Bronchial epithelial cell (primary cell): ENCODE results near the gene MIS18A. TPM values are rescaled to one million over a fixed set of nuclear protein-coding genes. Genes with fewer than 3 reads are reported as not detected.

Experiments
- DNase-seq: peaks from one replicate; pipeline ENCODE4 v3.0.0-alpha.2; 2010; ENCODE audit warnings: low read depth
- FAIRE-seq: peaks from 2 replicates; lab custom pipeline; 2011; peaks lifted over from hg19 to GRCh38; lab: Jason Lieb, UNC
- H3K27me3 ChIP-seq: 2 replicates; pipeline ENCODE4 v1.5.1; 2011; ENCODE audit warnings: low read length; ENCODE audit not compliant: control insufficient read depth, insufficient read depth
- H3K36me3 ChIP-seq: 2 replicates; pipeline ENCODE4 v1.5.1; 2011; ENCODE audit warnings: low read length; ENCODE audit not compliant: control insufficient read depth, insufficient read depth
- H3K4me3 ChIP-seq: 2 replicates; pipeline ENCODE4 v1.5.1; 2011; ENCODE audit warnings: mild to moderate bottlenecking, low read depth, low read length, control low read depth
- CTCF ChIP-seq: IDR thresholded peaks from 2 replicates; pipeline ENCODE4 v1.5.1; 2011; ENCODE audit warnings: mild to moderate bottlenecking, moderate library complexity, low read length, control low read depth, inconsistent platforms; ENCODE audit not compliant: insufficient read depth, severe bottlenecking
- total RNA-seq: library from RNA; depleted of rRNA; stranded (reverse); fragments of >200 nt; gene quantifications from 2 replicates; pipeline ENCODE4 v1.2.1, GENCODE V29; 2014

MIS18A gene
- total RNA-seq, 1 donor from 2014 or later, result 4.2 TPM

- FAIRE-seq (no peak), DNase-seq (no peak)
- Histone ChIP-seq H3K36me3 (no peaks in the 10 kb centered on the region), H3K4me3 (no peak overlapping the region), H3K27me3 (no peaks in the 10 kb centered on the region)
- no peak for TF ChIP-seq CTCF
These were observed 37.8 kb downstream of the MIS18A start for GRCh38 chr21:32240851-32241687.

- H3K36me3 ChIP-seq, result no peaks in the 10 kb centered on the region
- FAIRE-seq, result no peak
- TF ChIP-seq CTCF, result no peak
- no peak for DNase-seq
- H3K4me3 ChIP-seq, result no peak overlapping the region
- H3K27me3 ChIP-seq, result no peaks in the 10 kb centered on the region
These were observed 39.3 kb downstream of the MIS18A start for GRCh38 chr21:32239551-32239950.

- H3K27me3 ChIP-seq, result no peaks in the 10 kb centered on the region
- no peak for FAIRE-seq
- no peak for TF ChIP-seq CTCF
These were observed 40.8 kb downstream of the MIS18A start for GRCh38 chr21:32238063-32238462.

GRCh38 chr21:32237021-32237420 is 41.8 kb downstream of the MIS18A start:
- FAIRE-seq, result no peak

More at GRCh38 chr21:32238063-32238462, 40.8 kb downstream of the MIS18A start:
- H3K36me3 ChIP-seq, result no peaks in the 10 kb centered on the region
- H3K4me3 ChIP-seq, result no peak overlapping the region
- DNase-seq, result no peak

GRCh38 chr21:32233722-32234301 is 45.0 kb downstream of the MIS18A start:
- FAIRE-seq, result no peak
- no peaks in the 10 kb centered on the region for H3K27me3 ChIP-seq

More at GRCh38 chr21:32237021-32237420, 41.8 kb downstream of the MIS18A start:
- no peaks in the 10 kb centered on the region for H3K27me3 ChIP-seq
- H3K36me3 ChIP-seq, result no peaks in the 10 kb centered on the region
- DNase-seq, result no peak
- H3K4me3 ChIP-seq, result no peak overlapping the region
- TF ChIP-seq CTCF, result no peak

More at GRCh38 chr21:32233722-32234301, 45.0 kb downstream of the MIS18A start:
- no peaks in the 10 kb centered on the region for H3K36me3 ChIP-seq
- no peak for DNase-seq
- no peak for TF ChIP-seq CTCF
- no peak overlapping the region for H3K4me3 ChIP-seq
